Glutamatergic neuron (in vitro differentiated cells): ENCODE data around the gene CRACR2B. TPM values are rescaled to one million over a fixed set of nuclear protein-coding genes. Genes with fewer than 3 reads are reported as not detected.
A peak's percentile ranks its signal among the peaks of the same experiment; 100 is the strongest.

Experiments
- DNase-seq: peaks from one replicate; pipeline ENCODE4 v3.0.0; 2022
- H3K27ac Mint-ChIP-seq: one replicate; pipeline ENCODE4 v1.8.0; 2020; ENCODE audit warnings: mild to moderate bottlenecking, mixed read lengths, inconsistent platforms; ENCODE audit not compliant: unreplicated experiment
- H3K27me3 Mint-ChIP-seq: one replicate; pipeline ENCODE4 v1.8.0; 2020; ENCODE audit warnings: mild to moderate bottlenecking, moderate library complexity, mixed read lengths, inconsistent platforms; ENCODE audit not compliant: unreplicated experiment
- H3K36me3 Mint-ChIP-seq: one replicate; pipeline ENCODE4 v1.8.0; 2020; ENCODE audit warnings: mild to moderate bottlenecking, mixed read lengths, inconsistent platforms; ENCODE audit not compliant: unreplicated experiment
- H3K4me1 Mint-ChIP-seq: one replicate; pipeline ENCODE4 v1.8.0; 2020; ENCODE audit warnings: mild to moderate bottlenecking, low read depth, mixed read lengths, inconsistent platforms; ENCODE audit not compliant: unreplicated experiment
- H3K4me3 Mint-ChIP-seq: one replicate; pipeline ENCODE4 v1.8.0; 2020; ENCODE audit warnings: mild to moderate bottlenecking, mixed read lengths, inconsistent platforms; ENCODE audit not compliant: unreplicated experiment
- H3K9me3 Mint-ChIP-seq: one replicate; pipeline ENCODE4 v1.8.0; 2020; ENCODE audit warnings: mild to moderate bottlenecking, moderate library complexity, mixed read lengths, inconsistent platforms; ENCODE audit not compliant: unreplicated experiment
- CTCF ChIP-seq: fragments of 200-600 bp; sonication (generic); IDR thresholded peaks from one replicate; pipeline ENCODE4 v1.5.0; 2021; ENCODE audit not compliant: partially characterized antibody, unreplicated experiment
- long read RNA-seq: library from polyadenylated mRNA; unstranded; transcript quantifications from one replicate; pipeline ENCODE4 v2.0.0, GENCODE V29; 2020; ENCODE audit not compliant: unreplicated experiment
- total RNA-seq: library from RNA; stranded (reverse); fragmentation: NEBNext Ultra II Directional; extraction: Animal tissue kit (Norgen Biotek cat#: 25700); gene quantifications from one replicate; pipeline ENCODE4 v1.2.1, GENCODE V29; 2021; ENCODE audit not compliant: unreplicated experiment

Gene CRACR2B
- 19.7 TPM for total RNA-seq
- long read RNA-seq, transcript CRACR2B-208 (2 exons, 2,440 nt), result major isoform, 6 of 24 reads
- long read RNA-seq, partial matches to known transcripts, result 11 of 24 reads
- long read RNA-seq, other reads (novel, unspliced or antisense), result 4 of 24 reads

GRCh38 chr11:827897-828192, at the start of gene CRACR2B:
CRACR2B (plus strand) TSS chr11:827919; CDS start chr11:828608, 689 bp downstream.
- Mint-ChIP-seq H3K36me3 (no peaks in the 10 kb centered on the region), H3K4me3 (peak within 1 kb of the TSS; percentile 74), H3K4me1 (peaks cover 11% of the 10 kb centered on the region), H3K27ac (no peak within 1 kb of the TSS), H3K27me3 (peaks cover 15% of the 10 kb centered on the region), H3K9me3 (peaks cover 7% of the 10 kb centered on the region)
- DNase-seq, result no peak
- no peak for TF ChIP-seq CTCF

DNA sequence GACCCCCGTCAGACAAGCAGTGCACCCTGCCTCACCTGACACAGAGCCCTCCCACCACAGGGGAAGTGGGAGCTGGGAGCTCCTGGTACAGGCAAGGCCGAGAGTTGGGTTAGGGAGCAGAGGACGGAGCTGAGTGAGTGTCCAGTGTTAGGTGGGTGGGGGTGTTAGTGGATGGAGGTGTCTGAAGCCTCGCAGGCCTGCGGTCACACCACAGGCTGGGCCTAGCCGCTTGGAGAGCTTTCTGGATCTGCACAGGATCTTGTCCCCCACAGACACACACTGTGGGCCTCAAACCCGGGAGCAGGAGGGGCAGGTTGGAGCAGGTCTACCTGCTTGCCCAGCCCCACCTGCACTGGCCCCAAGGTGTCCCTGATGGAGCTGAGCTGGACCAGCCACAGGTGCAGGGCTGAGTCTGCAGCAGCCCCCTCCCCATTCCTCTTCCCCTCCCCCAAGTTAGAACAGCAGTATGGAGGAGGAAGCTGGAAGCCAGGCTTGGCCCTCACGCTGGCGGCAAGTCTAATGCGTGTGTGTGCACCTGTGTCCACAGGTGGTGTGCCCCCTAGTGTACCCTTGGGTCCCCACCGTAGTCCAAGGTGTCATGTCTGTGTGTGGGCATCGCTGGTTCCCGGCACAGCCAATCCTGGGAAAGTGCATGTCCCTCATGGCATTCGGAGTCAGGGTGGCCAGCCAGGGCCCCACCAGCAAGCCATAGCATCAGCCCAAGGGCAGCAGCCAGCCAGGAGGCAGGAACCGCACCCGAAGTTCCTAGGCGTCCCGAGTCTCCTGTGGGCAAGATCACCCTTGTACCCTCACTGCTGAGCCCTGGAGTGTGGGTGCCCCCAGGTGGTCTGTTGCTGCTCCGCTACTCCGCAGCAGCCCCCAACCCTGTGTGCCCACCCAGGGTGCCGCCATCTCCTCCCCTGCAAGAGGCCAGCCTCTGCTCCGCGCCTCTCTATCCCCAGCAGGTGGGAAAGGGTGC, 48.5 kb upstream of the CRACR2B start:
- H3K27me3 Mint-ChIP-seq, result peaks cover 4% of the 10 kb centered on the region
- H3K27ac Mint-ChIP-seq, result no peak overlapping the region
- no peak for TF ChIP-seq CTCF
- no peaks in the 10 kb centered on the region for H3K36me3 Mint-ChIP-seq
- peaks cover 15% of the 10 kb centered on the region for H3K4me1 Mint-ChIP-seq
- DNase-seq, result peak; percentile 14
- H3K4me3 Mint-ChIP-seq, result no peak overlapping the region
- peaks cover 8% of the 10 kb centered on the region for H3K9me3 Mint-ChIP-seq

GRCh38 chr11:779955-780532, 47.7 kb upstream of the CRACR2B start:
- peak; percentile 11 for DNase-seq
- Mint-ChIP-seq H3K4me3 (no peak overlapping the region), H3K27me3 (peaks cover 4% of the 10 kb centered on the region), H3K9me3 (peaks cover 5% of the 10 kb centered on the region), H3K36me3 (no peaks in the 10 kb centered on the region), H3K27ac (no peak overlapping the region), H3K4me1 (peaks cover 15% of the 10 kb centered on the region)
- TF ChIP-seq CTCF, result no peak

DNA sequence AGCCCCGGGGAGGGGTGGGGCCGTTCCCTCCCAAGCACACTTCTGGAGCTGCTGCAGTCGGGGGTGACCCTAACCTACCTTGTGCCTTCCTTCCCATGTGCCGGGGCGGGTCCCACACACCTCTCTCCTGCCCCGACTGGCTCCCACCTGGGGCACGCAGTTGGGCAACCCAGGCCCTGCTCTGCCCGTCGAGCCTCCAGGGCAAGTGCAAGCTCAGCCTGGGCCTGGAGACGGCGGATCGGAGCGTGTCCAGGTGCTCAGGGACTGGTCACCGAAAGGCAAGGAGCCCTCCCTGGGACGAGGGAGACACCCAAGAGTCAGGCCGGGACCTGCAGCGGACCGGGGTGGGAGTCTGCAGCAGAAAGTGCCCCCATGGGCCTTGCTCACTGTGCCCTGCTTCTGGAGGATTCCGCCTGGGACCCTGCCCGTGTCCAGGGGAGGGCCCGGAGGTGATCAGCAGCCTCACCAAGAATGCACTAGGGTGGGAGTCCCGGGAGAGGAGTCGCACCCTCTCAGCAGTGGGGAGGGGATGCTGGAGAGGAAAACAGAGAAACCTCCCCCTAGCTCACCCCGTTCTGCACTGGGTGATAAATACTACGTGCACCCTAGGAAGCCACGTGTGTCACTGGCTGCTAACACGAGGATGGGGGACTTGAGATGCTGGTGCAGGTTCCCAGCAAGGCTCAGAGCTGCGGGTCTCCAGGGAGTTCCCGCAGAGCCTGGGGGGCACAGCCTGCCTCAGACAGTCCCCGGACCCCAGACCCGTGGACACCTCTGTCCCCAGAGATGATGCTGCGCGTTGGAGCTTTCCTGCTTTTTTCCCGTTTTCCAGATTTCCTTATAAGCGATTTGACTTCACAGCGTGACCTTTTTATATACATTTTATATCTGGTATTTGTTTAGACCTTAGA, 45.2 kb upstream of the CRACR2B start:
- no peaks in the 10 kb centered on the region for H3K27me3 Mint-ChIP-seq
- peaks cover 14% of the 10 kb centered on the region for H3K4me1 Mint-ChIP-seq
- H3K27ac Mint-ChIP-seq, result peak overlapping the region; percentile 84
- no peaks in the 10 kb centered on the region for H3K36me3 Mint-ChIP-seq
- peak; percentile 17 for DNase-seq
- H3K4me3 Mint-ChIP-seq, result no peak overlapping the region
- H3K9me3 Mint-ChIP-seq, result peaks cover 4% of the 10 kb centered on the region
- no peak for TF ChIP-seq CTCF
